ENCODE data around the gene ATAD3B.
"Not testable (repeated sequence)": the region's sequence is repeated elsewhere in the genome, so short reads cannot be mapped to it uniquely, and the experiment has no call there.

GRCh38 chr1:1450616-1451015, 20.9 kb upstream of the ATAD3B start:
- TF ChIP-seq FOS (IDR thresholded peaks at IDR 0.05; ENCODE audit: low read depth, low read length); CTCF (conservative IDR thresholded peaks at IDR 0.05; ENCODE audit: low read depth, low read length); POLR2A (IDR thresholded peaks at IDR 0.05; ENCODE audit: low read depth, low read length); SMC3 (IDR thresholded peaks at IDR 0.05; ENCODE audit: low read depth, low read length); RCOR1 (IDR thresholded peaks at IDR 0.05; ENCODE audit: insufficient replicate concordance, low read length); BHLHE40 (IDR thresholded peaks at IDR 0.05; ENCODE audit: low read depth, low read length); MAFK (IDR thresholded peaks at IDR 0.05; ENCODE audit: low read depth, low read length); MXI1 (IDR thresholded peaks at IDR 0.05; ENCODE audit: borderline replicate concordance, low read depth, low read length); RFX5 (IDR thresholded peaks at IDR 0.05; ENCODE audit: low read depth, low read length); USF2 (IDR thresholded peaks at IDR 0.05; ENCODE audit: low read depth, low read length); MAZ (IDR thresholded peaks at IDR 0.05; ENCODE audit: borderline replicate concordance, low read depth, low read length); CHD1 (IDR thresholded peaks at IDR 0.05; ENCODE audit: low read depth, low read length); CEBPB (IDR thresholded peaks at IDR 0.05; ENCODE audit: low read depth, low read length): not testable (repeated sequence)
